GM19324 (cell line): ENCODE results near the gene WDR90.

Source experiments
- ATAC-seq: cut with Tn5 transposase; IDR thresholded peaks from one replicate; pipeline ENCODE4 v1.9.1; 2021; ENCODE audit warnings: mild to moderate bottlenecking, moderate library complexity; ENCODE audit not compliant: unreplicated experiment, low FRiP score

Gene WDR90

DNA sequence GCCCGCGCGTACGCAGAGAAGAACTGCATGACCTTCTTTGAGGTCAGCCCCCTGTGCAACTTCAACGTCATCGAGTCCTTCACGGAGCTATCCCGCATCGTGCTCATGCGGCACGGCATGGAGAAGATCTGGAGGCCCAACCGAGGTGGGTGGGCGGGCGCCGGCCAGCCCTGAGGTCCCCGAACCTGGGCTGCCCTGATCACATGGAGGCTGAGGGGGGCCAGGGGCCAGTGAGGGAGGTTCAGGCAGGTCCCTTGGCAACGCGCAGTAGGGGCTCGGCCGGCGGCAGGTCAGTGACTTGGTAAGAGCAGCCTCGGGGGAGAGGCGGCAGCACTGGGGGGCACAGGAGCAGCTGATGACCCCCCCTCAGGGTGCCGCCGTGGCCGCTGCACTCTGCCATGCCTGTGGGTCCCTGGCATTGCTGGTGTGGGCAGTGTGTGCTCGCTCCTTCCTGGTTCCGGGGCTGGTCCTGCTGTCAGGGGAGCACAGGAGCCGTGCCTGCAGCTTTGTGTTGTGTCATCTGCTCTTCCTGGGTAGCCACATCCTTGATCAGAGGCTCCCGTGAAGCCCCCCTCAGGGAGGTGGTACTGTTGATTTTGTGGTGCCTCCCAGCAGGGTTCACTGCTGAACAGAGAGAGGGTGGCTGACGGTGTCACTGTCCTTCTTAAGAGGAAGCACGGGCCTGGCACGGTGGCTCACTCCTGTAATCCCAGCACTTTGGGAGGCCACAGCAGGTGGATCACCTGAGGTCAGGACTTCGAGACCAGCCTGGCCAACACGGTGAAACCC is 23.0 kb upstream of the WDR90 start:
- ATAC-seq = no peak

DNA sequence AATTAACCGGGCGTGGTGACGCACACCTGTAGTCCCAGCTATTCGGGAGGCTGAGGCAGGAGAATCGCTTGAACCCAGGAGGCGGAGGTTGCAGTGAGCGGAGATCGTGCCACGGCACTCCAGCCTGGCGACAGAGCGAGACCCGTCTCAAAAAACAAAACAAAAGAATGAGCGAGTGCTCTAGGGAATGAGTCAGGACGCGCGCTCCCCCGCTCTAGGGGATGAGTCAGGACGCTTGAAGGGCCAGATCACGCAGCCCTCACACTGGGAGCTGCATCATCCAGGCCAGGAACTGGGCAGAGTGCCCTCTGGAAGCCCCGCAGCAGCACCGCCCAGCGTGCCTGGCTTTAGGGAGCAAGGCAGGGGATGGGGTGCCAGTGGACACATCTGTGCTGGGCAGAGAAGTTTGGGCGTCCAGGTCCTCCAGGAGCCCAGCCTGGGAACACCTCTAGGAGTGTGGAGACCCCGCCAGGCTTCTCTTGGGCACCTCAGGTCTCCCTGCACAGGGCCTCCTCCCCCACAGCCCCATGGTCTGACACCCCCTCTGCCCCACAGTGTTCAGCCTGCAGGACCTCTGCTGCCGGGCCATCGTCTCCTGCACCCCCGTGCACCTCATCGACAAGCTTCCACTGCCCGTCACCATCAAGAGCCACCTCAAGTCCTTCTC is 22.2 kb upstream of the WDR90 start:
- ATAC-seq = no peak

DNA sequence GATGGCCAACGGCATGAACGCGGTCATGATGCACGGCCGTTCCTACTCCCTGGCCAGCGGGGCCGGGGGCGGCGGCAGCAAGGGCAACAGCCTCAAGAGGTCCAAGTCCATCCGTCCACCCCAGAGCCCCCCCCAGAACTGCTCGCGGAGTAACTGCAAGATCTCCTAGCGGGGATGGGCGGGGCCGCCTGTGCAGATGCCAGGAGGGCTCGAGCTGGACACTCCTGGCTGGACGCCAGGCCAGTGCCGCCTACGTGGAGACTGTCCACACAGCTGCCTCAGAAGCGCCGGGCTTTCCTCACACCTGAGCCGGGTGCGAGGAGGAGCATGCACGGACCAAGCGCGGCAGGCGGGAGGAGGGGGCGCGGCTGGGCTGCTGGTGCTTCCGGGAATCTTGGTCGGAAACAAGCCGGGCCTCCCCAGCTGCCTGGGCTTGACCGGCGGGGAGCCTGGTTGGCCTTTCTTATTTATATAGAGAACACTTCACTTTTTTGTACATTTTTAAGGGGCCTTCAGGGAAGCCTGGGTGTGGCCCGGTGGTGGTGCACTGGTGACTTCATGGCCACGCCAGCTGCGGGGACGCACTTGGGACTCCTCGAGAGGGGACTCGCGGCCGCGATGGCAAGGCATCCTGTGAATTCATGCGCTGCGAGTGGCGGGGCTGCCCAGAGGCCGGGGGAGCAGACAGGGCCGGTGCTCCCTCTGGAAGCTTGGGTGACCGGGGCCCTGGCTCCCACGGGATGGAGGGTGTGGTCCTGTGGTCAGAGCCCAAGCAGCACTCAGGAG is 21.5 kb upstream of the WDR90 start:
- no peak for ATAC-seq

DNA sequence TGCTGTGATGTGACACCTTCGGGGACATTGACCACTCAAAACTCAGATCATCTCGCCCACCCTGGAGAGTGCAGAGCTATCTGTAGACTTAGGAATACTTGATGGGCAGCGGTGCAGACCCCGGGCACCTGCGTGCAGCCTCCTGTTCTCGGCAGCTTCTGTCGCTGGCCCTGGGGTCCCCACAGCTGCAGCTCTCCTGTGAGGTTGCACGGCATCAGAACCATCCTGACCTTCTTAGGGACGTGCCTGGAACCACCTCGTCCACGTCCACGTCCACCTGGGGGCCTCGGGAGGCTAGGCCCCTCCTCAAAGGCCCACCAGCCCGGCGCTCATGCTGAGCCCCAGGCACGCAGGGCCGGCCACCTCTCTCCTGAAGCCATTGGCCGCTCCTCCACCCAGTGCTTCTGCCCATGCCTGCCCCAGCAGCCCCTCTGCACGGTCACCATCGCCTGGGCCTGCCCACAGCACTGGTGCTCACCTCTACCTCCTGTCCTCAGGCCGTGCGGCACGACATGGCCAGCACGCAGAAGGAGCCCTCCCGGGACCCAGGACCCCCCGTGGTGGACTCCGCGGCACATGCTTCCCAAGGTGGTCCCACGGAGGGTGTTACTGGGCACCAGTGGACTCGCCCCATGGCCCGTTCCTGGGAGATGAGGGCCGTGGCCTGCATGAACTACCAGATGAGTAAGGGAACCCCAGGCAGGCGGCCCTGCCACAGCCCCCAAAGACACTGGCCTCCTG is 20.7 kb upstream of the WDR90 start:
- no peak for ATAC-seq

DNA sequence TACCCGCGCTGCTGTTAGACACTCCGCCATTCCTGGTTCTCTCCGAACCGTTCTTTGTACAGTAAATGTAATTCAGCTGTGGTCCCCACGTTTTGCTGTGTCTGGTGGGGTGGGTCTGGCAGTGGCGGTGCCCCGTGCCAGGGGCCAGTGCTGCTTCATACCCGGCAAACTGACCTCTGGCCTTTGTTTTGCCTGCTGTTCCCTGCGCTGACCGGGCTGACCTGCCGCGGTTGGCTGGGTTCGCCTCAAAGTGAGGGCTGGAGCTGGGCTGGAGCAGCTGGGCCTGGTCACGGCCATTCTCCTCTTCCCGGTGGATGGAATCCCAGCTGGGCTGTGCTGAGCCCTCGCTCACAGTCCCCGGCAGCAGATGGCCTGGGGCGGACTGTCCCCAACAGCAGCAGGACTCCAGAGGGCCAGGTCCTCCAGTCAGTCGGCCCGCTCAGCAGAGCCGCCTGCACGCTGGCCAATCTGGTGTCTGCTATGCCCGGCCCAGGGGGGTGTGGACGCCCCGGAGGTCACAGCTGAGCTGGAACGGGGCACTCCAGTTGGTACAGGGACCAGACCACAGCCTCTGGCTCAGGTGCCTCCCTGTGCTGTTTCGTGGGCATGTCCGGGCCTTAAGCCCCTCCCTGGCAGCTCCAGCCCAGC is 19.9 kb upstream of the WDR90 start:
- no peak for ATAC-seq

DNA sequence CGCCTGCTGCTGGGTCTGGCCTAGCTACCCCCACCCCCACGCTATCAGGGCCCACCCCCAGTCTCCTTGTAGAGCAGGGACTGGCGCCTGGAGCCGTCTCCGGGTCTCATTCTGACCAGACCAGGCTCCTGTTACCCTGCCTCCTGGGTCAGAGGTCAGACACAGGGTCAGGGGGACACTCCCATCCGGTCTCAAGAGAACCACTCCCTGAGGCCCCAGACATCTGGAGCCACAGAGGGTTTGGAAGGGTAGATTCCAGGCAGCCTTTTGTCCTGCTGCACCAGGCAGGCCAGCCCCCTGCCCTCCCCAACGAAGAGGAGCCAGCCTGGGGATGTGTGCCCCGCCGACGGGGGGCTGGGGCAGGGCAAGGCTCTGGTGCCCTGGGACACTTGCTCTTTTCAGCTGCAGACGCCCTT is 19.3 kb upstream of the WDR90 start:
- no peak for ATAC-seq

DNA sequence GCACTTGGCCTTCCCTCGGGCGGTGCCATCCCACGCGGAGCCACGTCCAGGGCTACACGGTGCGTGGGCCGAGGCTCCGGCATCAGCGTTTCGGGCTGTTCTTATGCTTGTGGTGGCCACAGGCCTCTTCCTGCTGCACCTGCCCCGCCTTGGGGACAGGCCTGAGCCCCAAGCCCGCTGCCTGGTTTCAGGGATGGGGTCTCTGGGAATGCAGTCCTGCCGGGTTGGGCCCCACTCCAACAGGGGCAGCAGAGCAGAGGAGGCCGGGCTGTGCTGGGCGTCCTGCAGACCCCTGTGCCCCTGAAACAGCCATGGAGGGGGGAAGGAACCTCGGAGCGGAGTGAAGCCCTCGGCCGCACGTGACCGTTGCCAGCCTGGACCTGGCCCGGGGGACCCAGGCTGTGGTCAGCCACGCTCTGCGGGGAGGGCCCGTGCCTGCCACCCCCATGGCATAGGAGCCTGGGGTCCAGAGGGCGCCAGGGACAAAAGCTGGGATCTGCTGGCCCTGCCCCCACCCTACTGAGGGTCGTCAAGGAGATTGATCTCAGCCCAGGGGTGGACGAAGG is 18.8 kb upstream of the WDR90 start:
- ATAC-seq = no peak

DNA sequence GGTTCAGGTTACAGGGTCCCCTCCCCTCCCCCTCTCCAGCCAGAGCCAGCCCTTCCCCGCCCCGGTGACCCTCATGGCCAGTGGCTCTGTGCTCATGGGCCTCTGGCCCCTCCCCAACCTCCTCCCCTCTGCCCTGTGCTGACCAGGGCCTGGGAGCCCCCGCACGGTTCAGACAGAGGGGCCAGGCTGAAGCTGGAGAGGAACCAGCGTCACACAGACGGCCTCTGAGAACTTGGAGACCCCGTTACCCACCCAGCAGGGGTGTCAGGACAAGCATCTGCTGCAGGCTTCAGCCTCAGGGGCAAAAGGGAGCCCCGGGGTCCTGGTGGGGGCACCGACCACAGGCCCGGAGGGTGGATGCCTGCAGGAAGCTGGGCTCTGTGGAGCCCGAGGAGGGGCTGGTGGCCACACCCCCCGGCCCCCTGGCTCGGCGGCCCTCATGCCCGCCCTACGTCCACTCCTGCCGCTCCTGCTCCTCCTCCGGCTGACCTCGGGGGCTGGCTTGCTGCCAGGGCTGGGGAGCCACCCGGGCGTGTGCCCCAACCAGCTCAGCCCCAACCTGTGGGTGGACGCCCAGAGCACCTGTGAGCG is 18.3 kb upstream of the WDR90 start, which contains the start of gene WFIKKN1:
WFIKKN1 (plus strand) TSS at position 171 of the 591 bp plus-strand sequence; CDS start at position 440, 269 bp downstream.
- ATAC-seq = no peak

DNA sequence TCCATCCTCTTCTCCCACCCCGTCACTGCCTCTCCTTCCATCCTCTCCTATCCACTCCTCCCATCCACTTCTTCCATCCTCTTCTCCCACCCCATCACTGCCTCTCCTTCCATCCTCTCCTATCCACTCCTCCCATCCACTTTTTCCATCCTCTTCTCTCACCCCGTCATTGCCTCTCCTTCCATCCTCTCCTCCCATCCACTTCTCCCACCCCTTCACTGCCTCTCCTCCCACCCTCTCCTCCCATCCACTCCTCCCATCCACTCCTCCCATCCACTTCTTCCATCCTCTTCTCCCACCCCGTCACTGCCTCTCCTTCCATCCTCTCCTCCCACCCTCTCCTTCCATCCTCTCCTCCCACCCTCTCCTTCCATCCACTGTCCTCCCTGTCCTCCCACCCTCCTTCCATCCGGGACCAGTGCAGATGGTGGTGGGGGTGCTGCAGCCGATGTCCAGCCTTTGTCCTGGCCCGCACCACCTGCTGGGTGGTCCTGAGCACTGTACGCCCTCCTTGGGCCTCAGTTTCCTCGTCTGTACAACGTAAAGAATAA is 17.3 kb upstream of the WDR90 start:
- no peak for ATAC-seq

DNA sequence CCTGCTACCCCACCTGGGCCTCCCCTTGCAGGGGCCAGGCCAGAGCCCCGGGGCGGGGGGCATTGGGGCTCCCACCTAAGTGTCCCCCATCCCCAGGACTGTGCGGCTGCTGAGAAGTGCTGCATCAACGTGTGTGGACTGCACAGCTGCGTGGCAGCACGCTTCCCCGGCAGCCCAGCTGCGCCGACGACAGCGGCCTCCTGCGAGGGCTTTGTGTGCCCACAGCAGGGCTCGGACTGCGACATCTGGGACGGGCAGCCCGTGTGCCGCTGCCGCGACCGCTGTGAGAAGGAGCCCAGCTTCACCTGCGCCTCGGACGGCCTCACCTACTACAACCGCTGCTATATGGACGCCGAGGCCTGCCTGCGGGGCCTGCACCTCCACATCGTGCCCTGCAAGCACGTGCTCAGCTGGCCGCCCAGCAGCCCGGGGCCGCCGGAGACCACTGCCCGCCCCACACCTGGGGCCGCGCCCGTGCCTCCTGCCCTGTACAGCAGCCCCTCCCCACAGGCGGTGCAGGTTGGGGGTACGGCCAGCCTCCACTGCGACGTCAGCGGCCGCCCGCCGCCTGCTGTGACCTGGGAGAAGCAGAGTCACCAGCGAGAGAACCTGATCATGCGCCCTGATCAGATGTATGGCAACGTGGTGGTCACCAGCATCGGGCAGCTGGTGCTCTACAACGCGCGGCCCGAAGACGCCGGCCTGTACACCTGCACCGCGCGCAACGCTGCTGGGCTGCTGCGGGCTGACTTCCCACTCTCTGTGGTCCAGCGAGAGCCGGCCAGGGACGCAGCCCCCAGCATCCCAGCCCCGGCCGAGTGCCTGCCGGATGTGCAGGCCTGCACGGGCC is 16.5 kb upstream of the WDR90 start:
- ATAC-seq = no peak

DNA sequence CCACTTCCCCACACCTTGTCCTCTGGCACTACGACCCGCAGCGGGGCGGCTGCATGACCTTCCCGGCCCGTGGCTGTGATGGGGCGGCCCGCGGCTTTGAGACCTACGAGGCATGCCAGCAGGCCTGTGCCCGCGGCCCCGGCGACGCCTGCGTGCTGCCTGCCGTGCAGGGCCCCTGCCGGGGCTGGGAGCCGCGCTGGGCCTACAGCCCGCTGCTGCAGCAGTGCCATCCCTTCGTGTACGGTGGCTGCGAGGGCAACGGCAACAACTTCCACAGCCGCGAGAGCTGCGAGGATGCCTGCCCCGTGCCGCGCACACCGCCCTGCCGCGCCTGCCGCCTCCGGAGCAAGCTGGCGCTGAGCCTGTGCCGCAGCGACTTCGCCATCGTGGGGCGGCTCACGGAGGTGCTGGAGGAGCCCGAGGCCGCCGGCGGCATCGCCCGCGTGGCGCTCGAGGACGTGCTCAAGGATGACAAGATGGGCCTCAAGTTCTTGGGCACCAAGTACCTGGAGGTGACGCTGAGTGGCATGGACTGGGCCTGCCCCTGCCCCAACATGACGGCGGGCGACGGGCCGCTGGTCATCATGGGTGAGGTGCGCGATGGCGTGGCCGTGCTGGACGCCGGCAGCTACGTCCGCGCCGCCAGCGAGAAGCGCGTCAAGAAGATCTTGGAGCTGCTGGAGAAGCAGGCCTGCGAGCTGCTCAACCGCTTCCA is 15.7 kb upstream of the WDR90 start:
- ATAC-seq = no peak

DNA sequence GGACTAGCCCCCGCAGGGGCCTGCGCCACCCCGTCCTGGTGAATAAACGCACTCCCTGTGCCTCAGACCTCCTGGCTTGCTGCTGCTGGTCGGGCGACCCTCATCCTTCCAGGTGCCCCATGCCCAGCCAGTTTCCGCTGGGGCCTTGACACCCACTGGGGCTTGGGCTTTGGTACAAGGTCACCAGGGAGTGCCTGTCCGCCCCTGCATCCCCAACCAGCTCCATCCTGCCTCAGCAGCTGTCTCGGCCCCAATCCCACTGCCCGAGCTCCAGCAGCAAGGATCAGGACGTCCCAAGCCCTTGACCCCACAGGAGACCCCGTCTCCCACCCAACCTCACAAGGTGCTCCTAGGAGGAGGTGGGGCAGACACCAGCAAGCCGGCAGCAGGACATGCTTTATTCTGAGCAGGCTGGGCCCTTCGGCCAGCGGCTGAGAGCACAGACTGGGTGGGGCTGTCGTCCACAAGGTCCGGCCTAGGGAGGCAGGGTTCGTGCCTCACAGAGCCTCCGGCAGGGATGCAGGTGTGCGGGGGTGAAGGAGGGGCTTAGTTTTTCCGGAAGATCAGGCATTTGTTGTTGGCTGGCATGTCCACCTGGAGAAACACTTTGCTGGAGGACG is 15.0 kb upstream of the WDR90 start:
- ATAC-seq = no peak

DNA sequence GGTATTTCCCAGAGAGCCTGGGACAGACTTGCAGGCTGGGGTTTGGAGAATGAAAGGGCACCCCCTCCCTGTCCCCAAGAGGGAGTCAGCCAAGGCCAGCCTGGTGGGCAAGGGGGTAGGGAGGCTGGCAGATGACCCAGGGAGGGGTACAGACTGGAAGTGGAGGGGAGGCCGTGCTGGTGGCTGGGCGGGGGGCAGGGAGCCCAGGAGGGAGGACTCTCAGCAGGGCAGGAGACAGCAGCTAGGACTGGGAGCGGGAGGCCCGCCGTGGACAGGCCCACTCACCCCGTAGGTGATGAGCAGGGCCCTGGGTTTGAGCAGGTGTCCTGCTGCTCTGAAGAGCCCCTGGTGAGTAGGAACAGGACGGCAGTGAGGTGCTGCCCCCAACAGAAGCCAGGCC is 14.2 kb upstream of the WDR90 start:
- ATAC-seq = no peak

DNA sequence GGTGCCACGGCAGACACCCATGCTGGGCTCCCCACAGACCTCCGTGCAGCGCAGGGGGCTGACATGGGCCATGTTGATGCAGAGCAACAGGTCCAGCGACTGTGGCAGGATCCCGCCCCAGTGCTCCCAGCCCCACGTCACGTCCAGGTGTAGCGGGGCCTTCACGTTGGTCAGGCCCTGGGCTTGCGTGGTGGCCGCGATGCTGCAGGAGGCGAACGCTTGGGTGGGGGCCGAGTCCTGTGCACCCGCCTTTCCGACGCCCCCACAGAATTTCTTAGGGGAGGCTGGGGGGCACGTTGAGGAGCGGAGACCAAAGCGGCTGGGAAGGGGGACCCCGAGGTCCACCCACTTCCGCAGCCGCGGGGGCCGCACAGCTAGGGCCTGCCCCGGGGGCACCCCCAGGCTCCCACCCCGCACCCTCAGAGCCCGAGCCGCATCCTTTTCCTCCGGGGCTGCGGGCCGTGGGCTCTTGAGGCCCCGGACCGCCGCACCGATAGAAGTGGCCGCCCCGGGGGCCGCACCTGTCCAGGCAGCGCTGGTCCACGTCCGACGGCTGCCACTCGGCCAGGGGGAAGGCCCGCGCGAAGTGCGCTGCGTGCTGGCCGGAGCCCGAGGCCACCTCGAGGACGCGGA is 13.5 kb upstream of the WDR90 start:
- no peak for ATAC-seq

DNA sequence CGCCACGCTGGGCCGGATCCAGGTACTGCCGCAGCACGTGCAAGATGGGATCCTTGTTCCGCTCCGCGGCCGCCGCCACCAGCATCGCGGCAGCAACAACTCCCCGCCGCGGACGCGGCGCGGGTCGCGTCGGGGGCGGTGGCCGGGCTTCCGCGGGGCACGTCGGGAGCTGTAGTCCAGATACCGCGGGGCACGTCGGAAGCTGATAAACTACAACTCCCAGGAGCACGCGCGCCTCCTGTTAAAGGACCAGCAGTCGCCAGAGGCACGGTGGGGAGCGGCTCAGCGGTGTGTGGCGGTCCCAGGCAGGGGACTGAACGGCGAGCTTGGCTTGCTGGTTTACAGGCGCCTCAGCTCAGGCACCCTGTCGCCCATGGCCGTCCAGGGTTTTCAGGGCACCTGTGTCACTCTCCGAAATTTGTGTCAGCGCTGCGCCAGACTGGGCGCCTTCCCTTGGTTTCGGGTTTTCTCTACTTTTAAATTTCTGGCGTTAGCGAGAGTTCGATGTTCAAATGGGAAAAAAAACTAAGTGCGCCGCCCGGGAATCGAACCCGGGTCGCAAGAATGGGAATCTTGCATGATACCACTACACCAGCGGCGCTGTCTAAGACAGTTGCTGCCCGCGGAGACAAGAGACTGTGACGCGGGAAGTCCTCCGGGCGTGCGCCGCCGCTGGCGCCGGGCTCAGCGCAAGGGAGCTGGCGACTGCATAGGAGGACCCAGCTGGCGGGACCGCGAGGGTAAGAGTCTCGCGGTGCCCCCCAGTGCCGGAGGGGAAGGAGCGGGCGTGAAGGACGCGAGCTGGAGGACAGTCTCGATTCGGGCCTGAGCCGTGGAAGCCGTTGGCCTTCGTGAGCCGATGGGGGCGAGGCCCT is 12.7 kb upstream of the WDR90 start, which contains the start of gene METTL26:
METTL26 (minus strand) TSS at position 100 of the 875 bp plus-strand sequence; CDS start at position 85, 15 bp downstream.
- peak; percentile 70 for ATAC-seq
